HG02885 (cell line): Measurements from ENCODE around the gene MOB1A.
"Not testable (repeated sequence)": the region's sequence is repeated elsewhere in the genome, so short reads cannot be mapped to it uniquely, and the experiment has no call there.

Experiments
- ATAC-seq: cut with Tn5 transposase; IDR thresholded peaks from one replicate; pipeline ENCODE4 v1.9.1; 2021; ENCODE audit warnings: mild to moderate bottlenecking; ENCODE audit not compliant: unreplicated experiment, poor library complexity

MOB1A gene

DNA sequence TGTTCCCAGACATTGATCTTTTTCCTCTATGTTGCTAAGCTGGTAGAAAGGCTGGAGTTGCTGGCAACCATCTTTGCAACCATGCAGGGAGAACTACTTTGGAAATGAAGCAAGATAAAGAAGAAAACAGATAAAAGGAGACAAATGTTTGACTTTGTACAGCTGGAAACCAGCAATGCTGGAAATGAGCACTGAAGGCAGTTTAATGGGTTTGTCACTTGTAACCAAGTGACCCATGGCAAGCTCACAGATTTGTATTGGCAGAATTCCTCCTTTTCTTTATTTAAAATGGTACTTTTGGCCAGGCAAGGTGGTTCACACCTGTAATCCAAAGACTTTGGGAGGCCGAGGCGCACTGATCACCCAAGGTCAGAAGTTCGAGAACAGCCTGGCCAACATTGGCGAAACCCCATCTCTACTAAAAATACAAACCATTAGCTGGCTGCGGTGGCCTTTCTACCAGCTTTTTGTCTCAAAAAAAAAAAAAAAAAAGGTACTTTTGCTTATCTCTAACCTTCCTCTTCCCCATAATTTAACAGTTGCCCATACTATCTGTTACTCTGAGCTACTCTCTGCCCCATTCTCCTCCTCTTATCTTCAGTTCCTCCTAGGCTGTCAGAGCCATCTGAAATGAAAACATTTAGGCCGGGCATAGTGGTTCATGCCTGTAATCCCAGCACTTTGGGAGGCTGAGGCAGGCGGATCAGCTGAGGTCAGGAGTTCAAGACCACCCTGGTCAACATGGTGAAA, 28.9 kb downstream of the MOB1A start:
- no peak for ATAC-seq

GRCh38 chr2:74149247-74149525, 29.5 kb downstream of the MOB1A start:
- no peak for ATAC-seq

DNA sequence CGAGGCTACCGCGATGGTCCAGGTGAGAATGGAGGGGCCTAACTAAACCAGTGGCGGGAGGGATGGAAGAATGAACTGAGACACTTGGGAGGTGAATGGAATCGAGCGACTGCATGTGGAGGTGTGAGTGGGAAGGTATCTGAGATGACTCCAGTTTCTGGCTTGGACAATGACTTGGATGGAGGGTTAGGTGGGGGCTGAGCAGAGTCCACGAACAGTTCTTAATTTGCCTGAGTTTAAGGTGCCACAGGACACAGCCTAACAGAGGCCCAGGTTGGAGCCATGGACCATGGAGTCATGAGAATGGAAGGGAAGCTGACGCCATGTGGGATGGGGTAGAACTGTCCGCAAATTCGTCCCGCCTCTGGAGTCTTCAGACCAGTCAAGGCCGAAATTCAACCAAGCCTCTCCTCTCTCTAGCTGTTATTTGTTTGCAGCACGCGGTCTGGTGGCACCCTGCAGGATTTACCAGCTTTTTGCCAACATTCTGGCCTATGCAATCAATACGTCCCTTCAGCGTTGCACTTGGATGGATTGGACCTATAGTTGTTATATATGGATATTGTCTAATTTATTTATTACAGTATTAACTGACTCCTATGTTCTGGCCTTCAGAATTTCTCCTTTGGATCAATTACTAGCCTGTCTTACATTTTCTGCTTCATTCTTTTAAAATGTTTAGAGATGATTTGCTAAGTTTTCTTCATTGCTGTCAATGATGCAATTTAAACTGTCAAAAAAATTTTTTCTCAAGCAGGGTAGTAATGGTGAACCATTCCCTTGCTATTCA, 30.0 kb downstream of the MOB1A start:
- no peak for ATAC-seq

GRCh38 chr2:74147727-74148456, 30.8 kb downstream of the MOB1A start, which contains the start of gene BOLA3:
TSS of gene BOLA3 (minus strand) at chr2:74147912. CDS start at chr2:74147874, 38 bp downstream.
- peak; percentile 96 for ATAC-seq

GRCh38 chr2:74146929-74147726, 31.6 kb downstream of the MOB1A start:
- ATAC-seq, result peak; percentile 22

- ATAC-seq, result no peak
Observed at GRCh38 chr2:74142340-74142739, 36.3 kb downstream of the MOB1A start.

DNA sequence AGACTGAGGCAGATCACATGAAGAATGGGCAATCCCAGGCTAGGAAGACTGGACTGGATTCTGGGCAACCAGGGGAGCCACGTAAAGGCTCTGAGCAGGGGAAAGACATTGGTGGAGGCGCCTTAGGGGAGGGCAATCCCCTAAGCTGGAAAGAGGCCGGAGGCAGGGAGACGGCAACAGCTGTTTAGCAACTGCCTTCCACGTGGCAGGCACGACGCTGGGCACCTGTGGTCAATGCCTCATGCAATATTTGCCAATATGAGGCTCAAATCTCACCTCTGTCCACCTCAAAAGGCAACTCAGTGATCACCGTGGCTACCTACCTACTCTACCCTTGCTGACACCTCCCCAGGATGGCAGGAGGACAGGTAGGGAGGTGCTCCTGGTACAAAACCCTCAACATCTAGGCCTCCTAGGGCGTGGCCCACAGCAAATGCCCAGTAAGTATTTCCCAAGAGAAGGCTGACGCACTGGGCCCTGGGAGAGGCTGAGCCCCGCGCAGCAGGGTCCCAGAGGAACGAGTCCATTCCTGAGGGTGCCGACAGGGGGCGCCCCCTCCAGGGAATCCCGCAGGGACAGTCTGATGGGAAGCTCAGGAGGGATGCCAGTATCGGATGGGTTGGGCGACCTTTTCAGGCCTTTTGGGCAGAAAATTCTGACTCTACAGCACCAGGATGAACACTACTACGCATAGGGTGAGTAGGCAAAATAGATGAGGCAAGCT, 39.9 kb downstream of the MOB1A start:
- no peak for ATAC-seq

- no peak for ATAC-seq
Observed at GRCh38 chr2:74137651-74138599, 40.8 kb downstream of the MOB1A start.

- ATAC-seq, result no peak
Observed at GRCh38 chr2:74131901-74132300, 46.8 kb downstream of the MOB1A start.

DNA sequence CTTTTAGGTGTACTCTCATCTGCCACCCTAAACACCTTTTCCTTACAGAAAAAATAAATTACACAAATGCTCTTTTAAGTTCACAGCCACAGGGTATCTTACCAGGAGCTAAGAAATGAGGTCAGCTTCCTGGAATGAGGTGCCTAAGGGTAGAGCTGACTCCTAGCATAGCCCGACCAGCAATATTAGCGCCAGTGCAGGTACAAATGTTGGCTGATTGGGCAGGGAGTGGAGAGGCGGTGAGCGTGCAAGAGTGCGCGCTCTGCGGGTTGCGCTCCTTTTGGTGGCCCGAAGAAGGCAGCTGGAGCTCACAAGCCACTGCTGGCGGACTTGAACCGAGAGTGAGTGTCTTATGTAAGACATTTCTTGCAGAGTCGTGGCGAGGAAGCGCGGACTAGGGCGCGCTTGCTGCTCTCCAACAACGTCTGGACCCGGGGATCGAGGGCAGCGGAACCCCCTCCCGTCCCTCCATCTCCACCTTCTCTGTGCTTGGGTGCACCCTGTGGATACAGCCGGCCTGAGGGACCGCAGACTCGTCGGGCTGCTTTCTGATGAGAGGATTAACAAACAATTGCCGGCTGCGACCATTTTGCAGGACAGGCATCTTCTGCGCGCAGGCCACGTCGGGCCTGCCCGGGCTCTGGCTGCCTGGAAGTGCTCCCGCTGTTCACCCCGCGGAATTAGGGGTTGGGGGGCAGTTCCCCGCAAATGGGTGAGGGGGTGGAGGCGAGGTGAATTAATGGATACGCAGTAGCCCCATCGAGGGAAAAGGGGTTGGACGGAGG, 48.3 kb downstream of the MOB1A start:
- no peak for ATAC-seq

DNA sequence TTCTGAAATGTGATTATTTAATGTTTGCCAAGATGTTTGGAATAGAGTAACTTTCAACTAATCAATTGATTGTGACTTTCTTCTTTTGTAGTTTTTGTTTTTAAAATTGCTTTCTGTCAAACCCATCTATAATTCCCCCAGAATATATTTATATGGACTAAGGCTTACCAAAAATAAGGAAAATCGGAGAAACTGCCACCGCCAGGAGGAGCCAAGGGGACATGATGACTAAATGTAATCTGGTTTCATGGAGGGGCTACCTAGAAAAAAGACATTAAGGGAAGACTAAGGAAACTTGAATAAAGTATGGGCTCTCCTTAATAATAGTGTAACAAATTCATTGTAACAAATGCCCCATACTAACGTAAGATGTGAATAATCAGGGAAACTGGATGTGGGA, 50.5 kb downstream of the MOB1A start:
- ATAC-seq, result no peak

DNA sequence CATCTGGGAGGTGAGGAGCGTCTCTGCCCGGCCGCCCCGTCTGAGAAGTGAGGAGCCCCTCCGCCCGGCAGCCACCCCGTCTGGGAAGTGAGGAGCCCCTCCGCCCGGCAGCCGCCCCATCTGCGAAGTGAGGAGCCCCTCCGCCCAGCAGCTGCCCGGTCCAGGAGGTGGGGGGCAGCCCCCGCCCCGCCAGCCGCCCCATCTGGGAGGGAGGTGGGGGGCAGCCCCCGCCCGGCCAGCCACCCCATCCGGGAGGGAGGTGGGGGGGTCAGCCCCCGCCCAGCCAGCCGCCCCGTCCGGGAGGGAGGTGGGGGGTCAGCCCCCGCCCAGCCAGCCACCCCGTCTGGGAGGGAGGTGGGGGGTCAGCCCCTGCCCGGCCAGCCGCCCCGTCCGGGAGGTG, 54.7 kb downstream of the MOB1A start:
- not testable (repeated sequence) for ATAC-seq

DNA sequence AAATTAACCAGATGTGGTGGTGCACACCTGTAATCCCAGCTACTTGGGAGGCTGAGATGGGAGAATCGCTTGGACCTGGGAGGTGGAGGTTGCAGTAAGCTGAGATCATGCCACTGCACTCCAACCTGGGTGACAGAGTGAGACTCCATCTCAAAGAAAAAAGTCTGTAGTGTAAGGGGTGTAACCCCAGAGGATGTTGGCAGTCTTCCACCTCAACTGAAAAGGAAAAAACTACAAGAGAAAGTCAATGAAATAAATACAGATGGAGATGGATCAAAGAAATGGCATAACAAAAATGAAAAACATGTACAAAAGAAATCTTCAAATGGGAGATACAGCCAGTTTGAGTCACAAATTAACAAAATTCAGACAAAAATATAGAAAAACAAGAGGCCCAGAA, 56.8 kb downstream of the MOB1A start:
- ATAC-seq, result not testable (repeated sequence)

DNA sequence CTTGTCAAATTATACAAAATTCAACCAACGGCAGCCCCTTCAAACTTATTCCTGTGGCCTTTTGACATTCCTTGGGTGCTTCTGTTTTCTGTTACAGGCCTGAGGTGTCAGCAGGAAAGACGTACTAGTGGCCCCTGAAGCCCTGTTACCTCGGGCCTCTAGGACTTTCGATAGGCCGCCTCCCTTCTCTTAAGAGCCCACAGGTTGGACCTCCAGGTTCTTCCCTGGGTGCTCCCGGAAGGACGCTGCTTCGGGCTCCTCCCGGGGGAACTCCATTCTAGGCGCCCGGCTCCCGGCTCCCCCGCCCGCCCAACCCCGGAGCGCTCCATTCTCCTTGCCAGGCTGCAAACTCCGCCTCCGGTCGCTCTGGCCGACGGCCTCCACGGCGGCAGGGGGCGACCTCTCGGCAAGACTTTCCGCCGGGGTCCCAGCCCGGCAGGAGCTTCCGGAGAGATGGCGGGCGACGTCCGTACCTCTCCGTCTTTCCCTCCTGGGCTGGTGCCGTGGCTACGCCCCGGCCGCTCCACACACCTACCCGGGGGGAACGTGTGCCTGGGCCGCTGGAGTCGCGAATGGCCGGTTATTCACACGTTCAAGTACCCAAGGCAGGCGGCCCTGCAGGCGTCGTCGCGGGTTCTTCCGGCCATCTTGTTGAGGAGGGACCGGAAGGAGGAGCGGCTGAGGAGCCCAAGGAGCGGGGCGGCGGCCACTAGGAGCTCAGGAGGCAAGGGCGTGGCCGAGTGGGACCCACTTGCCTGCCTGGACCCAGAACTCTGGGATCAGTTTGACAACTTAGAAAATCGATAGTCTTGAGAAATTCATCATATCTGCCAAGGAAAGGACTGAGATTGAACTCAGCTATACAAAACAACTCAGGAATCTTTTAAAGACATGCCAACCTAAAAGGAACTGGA, 58.5 kb downstream of the MOB1A start:
- ATAC-seq, result peak; percentile 96

- ATAC-seq, result no peak
Observed at GRCh38 chr2:74119339-74119738, 59.3 kb downstream of the MOB1A start.

DNA sequence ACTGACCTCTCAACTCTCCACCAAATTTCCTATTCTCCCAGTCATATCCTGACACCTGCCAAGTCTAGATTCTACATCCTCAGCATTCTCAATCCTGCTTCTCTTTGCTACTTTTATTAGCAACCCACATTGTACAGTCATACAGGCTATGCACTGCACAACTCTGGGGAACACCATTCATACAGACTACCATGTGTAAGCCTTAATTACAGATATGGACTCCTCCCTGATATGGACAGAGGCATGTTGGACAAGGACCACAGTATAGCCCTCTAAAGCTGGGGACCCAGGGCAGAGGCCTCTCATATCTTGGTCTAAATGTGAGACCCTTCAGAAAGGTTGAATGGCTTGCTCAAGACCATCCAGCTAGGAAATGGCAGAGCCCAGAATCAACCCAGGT, 67.3 kb downstream of the MOB1A start:
- ATAC-seq, result no peak

DNA sequence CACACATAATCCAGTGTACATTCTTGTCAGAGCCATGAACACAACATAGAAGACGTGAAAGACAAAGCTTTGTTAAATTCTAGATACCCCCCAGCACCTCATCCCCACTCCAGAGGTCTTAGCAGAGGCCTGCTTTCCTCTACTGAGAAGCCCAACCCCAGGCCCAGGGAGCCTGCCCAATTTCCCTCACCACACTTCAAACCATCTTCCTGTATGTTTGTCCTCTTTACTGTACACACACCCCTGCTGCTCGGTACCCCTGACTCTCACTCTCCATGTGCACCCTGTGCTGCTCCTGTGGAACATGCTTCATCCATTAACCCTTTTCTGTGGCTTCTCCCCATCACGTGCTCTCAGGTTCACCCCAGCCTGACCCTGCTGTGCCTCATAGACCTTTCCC, 68.1 kb downstream of the MOB1A start:
- ATAC-seq, result no peak
